ENCODE measurements around the gene ZNF556. TPM values are rescaled to one million over a fixed set of nuclear protein-coding genes. Genes with fewer than 3 reads are reported as not detected.
A peak's percentile ranks its signal among the peaks of the same experiment; 100 is the strongest.

The ZNF556 gene
- total and polyA plus RNA-seq, 8 donors, result 0.19 to 0.58 (median 0.23) TPM; not detected in 5

- WGBS, 5 donors, result 2 to 8% (median 3%) methylated on average over 35 to 61 of the region's 62 CpGs
- H3K27me3 ChIP-seq, result no peaks in the 10 kb centered on the region
- peak overlapping the region; percentile 82 to 93 (median 89) for H3K27ac ChIP-seq
- peak in 1 of 2 donors; percentile 51 for DNase-seq
- intact Hi-C loops (cut with DNase I; ENCODE audit: low total_unique reads), result no loop called here
- no peak for TF ChIP-seq CTCF (IDR thresholded peaks at IDR 0.05)
- TF ChIP-seq POLR2AphosphoS5 (IDR thresholded peaks at IDR 0.05), result no peak
- no peak for TF ChIP-seq POLR2A (IDR thresholded peaks at IDR 0.05)
- no peak for TF ChIP-seq EP300 (IDR thresholded peaks at IDR 0.05)
- H3K4me1 ChIP-seq, result peaks cover 12 to 17% (median 15%) of the 10 kb centered on the region in 4 donors
- H3K4me3 ChIP-seq, result peak overlapping the region; percentile 87 to 98 (median 95)
- H3K36me3 ChIP-seq, result peaks cover 0 to 26% (median 12%) of the 10 kb centered on the region in 4 donors
- peaks cover 0 to 34% (median 13%) of the 10 kb centered on the region in 4 donors for H3K9me3 ChIP-seq
These were observed 25.1 kb upstream of the ZNF556 start for GRCh38 chr19:2841855-2842574.

- Histone ChIP-seq H3K9me3 (peaks cover 3 to 37% (median 23%) of the 10 kb centered on the region in 4 donors), H3K4me1 (peaks cover 12 to 21% (median 17%) of the 10 kb centered on the region in 4 donors), H3K27me3 (no peaks in the 10 kb centered on the region), H3K4me3 (no peak overlapping the region), H3K36me3 (peaks cover under 1 to 38% (median 14%) of the 10 kb centered on the region in 4 donors), H3K27ac (no peak overlapping the region)
- intact Hi-C loops (cut with DNase I; ENCODE audit: low total_unique reads), result no loop called here
- 88 to 100% (median 96%) methylated on average over 2 of the region's 2 CpGs for WGBS, 5 donors
- no peak for TF ChIP-seq CTCF (IDR thresholded peaks at IDR 0.05)
- no peak for TF ChIP-seq POLR2AphosphoS5 (IDR thresholded peaks at IDR 0.05)
- no peak for TF ChIP-seq EP300 (IDR thresholded peaks at IDR 0.05)
- no peak for TF ChIP-seq POLR2A (IDR thresholded peaks at IDR 0.05)
- no peak for DNase-seq
These were observed 22.0 kb upstream of the ZNF556 start for GRCh38 chr19:2845107-2845506.

GRCh38 chr19:2846180-2846894, 20.8 kb upstream of the ZNF556 start:
- Histone ChIP-seq H3K27me3 (no peaks in the 10 kb centered on the region), H3K27ac (no peak overlapping the region), H3K9me3 (peaks cover 5 to 49% (median 35%) of the 10 kb centered on the region in 4 donors), H3K4me1 (peaks cover 12 to 21% (median 15%) of the 10 kb centered on the region in 4 donors), H3K4me3 (no peak overlapping the region), H3K36me3 (peaks cover 12 to 50% (median 25%) of the 10 kb centered on the region in 4 donors)
- no peak for DNase-seq
- TF ChIP-seq POLR2A (IDR thresholded peaks at IDR 0.05) (no peak), EP300 (IDR thresholded peaks at IDR 0.05) (no peak), CTCF (IDR thresholded peaks at IDR 0.05) (no peak), POLR2AphosphoS5 (IDR thresholded peaks at IDR 0.05) (no peak)
- WGBS, 5 donors, result 78 to 90% (median 87%) methylated on average over 10 to 13 of the region's 13 CpGs
- intact Hi-C loops (cut with DNase I; ENCODE audit: low total_unique reads), result no loop called here

GRCh38 chr19:2847507-2847906, 19.6 kb upstream of the ZNF556 start:
- DNase-seq, result no peak
- Histone ChIP-seq H3K4me1 (peaks cover 5 to 15% (median 8%) of the 10 kb centered on the region in 4 donors), H3K4me3 (no peak overlapping the region), H3K9me3 (peaks cover 17 to 61% (median 46%) of the 10 kb centered on the region in 4 donors), H3K27me3 (no peaks in the 10 kb centered on the region), H3K36me3 (peaks cover 24 to 62% (median 37%) of the 10 kb centered on the region in 4 donors), H3K27ac (no peak overlapping the region)
- intact Hi-C loops (cut with DNase I; ENCODE audit: low total_unique reads), result no loop called here
- WGBS, 5 donors, result 85 to 97% (median 93%) methylated on average over 3 of the region's 3 CpGs
- TF ChIP-seq POLR2A (IDR thresholded peaks at IDR 0.05), result no peak
- TF ChIP-seq EP300 (IDR thresholded peaks at IDR 0.05), result no peak
- TF ChIP-seq CTCF (IDR thresholded peaks at IDR 0.05), result no peak
- no peak for TF ChIP-seq POLR2AphosphoS5 (IDR thresholded peaks at IDR 0.05)

Measured in stomach (tissue), 9 donors.